Mesenchymal stem cell (in vitro differentiated cells and primary cell): Measurements from ENCODE around the gene SERPINI1.

ENCODE experiments used
- DNase-seq: peaks from one replicate; pipeline ENCODE4 v3.0.0-alpha.2; 2013
- H2AFZ ChIP-seq: one replicate; pipeline ENCODE4 v1.6.1; 2013; ENCODE audit warnings: low read depth, mild to moderate bottlenecking, control low read depth, inconsistent platforms, low read length, moderate library complexity
- H2AK5ac ChIP-seq: 2 replicates; pipeline ENCODE4 v1.6.1; 2013; ENCODE audit warnings: low read length, moderate library complexity, mild to moderate bottlenecking, inconsistent platforms; ENCODE audit not compliant: severe bottlenecking
- H2BK120ac ChIP-seq: one replicate; pipeline ENCODE4 v1.6.1; 2013; ENCODE audit warnings: low read depth, mild to moderate bottlenecking, inconsistent platforms, low read length, moderate library complexity
- H2BK12ac ChIP-seq, 2 experiments: one replicate each; pipeline ENCODE4 v1.6.1; 2013; ENCODE audit warnings: inconsistent platforms in 2 of 2, low read length in 2 of 2, mild to moderate bottlenecking in 2 of 2, moderate library complexity in 2 of 2, control low read depth in 1 of 2
- H2BK15ac ChIP-seq: one replicate; pipeline ENCODE4 v1.6.1; 2013; ENCODE audit warnings: mild to moderate bottlenecking, low read depth, inconsistent platforms; ENCODE audit not compliant: poor library complexity, severe bottlenecking
- H2BK5ac ChIP-seq: 2 replicates; pipeline ENCODE4 v1.6.1; 2013; ENCODE audit warnings: low read depth, mild to moderate bottlenecking, low read length, control low read depth, inconsistent platforms; ENCODE audit not compliant: poor library complexity, severe bottlenecking
- H3K14ac ChIP-seq, 2 experiments: one replicate each; pipeline ENCODE4 v1.6.1; 2013; ENCODE audit warnings: inconsistent platforms in 2 of 2, low read length in 2 of 2, control low read depth in 1 of 2, mild to moderate bottlenecking in 1 of 2, moderate library complexity in 1 of 2
- H3K18ac ChIP-seq, 2 experiments: one replicate each; pipeline ENCODE4 v1.6.1; 2013; ENCODE audit warnings: inconsistent platforms in 2 of 2, low read length in 2 of 2, control low read depth in 1 of 2, low read depth in 1 of 2, mild to moderate bottlenecking in 1 of 2
- H3K23ac ChIP-seq, 2 experiments: one replicate each; pipeline ENCODE4 v1.6.1; 2013; ENCODE audit warnings: inconsistent platforms in 2 of 2, low read length in 2 of 2, mild to moderate bottlenecking in 2 of 2, moderate library complexity in 2 of 2, control low read depth in 1 of 2
- H3K27ac ChIP-seq: 2 replicates; pipeline ENCODE4 v1.5.1; 2013; ENCODE audit warnings: mild to moderate bottlenecking, moderate library complexity, low read length, control low read depth, inconsistent platforms; ENCODE audit not compliant: poor library complexity, severe bottlenecking
- H3K27me3 ChIP-seq, 2 experiments: 2 replicates each; pipeline versions ENCODE4 v1.6.1 to v1.7.0; 2013; ENCODE audit warnings: low read length in 2 of 2, mild to moderate bottlenecking in 2 of 2, moderate library complexity in 2 of 2, control low read depth in 1 of 2, inconsistent platforms in 1 of 2; ENCODE audit not compliant: control insufficient read depth in 1 of 2, insufficient read depth in 1 of 2
- H3K36me3 ChIP-seq, 2 experiments: 2 replicates each; pipeline versions ENCODE4 v1.6.1 to v1.7.0; 2013; ENCODE audit warnings: low read length in 2 of 2, control low read depth in 1 of 2, inconsistent platforms in 1 of 2, low read depth in 1 of 2, mild to moderate bottlenecking in 1 of 2; ENCODE audit not compliant: insufficient read depth in 2 of 2, control insufficient read depth in 1 of 2
- H3K4ac ChIP-seq, 2 experiments: one replicate each; pipeline ENCODE4 v1.6.1; 2013; ENCODE audit warnings: inconsistent platforms in 2 of 2, low read length in 2 of 2, mild to moderate bottlenecking in 2 of 2, moderate library complexity in 2 of 2, control low read depth in 1 of 2, low read depth in 1 of 2
- H3K4me1 ChIP-seq: 2 replicates; pipeline ENCODE4 v1.6.1; 2013; ENCODE audit warnings: low read depth, low read length, control low read depth; ENCODE audit not compliant: control insufficient read depth, insufficient read depth
- H3K4me2 ChIP-seq: 2 replicates; pipeline ENCODE4 v1.6.1; 2013; ENCODE audit warnings: low read length, mild to moderate bottlenecking, inconsistent platforms; ENCODE audit not compliant: poor library complexity, severe bottlenecking
- H3K4me3 ChIP-seq, 2 experiments: 2 replicates each; pipeline versions ENCODE4 v1.5.1 to v1.7.0; 2013; ENCODE audit warnings: low read length in 2 of 2, mild to moderate bottlenecking in 2 of 2, control low read depth in 1 of 2, low read depth in 1 of 2; ENCODE audit not compliant: insufficient read depth in 1 of 2
- H3K79me1 ChIP-seq: replicated peaks from 2 replicates; pipeline ENCODE4 v1.6.1; 2013; ENCODE audit warnings: mild to moderate bottlenecking, control low read depth, low read length, inconsistent platforms; ENCODE audit not compliant: poor library complexity, severe bottlenecking
- H3K9ac ChIP-seq: 2 replicates; pipeline ENCODE4 v1.7.0; 2013; ENCODE audit warnings: mild to moderate bottlenecking, low read length, moderate library complexity
- H3K9me3 ChIP-seq: 2 replicates; pipeline ENCODE4 v1.7.0; 2013; ENCODE audit warnings: mild to moderate bottlenecking, low read length; ENCODE audit not compliant: control insufficient read depth
- H4K8ac ChIP-seq: one replicate; pipeline ENCODE4 v1.6.1; 2013; ENCODE audit warnings: inconsistent platforms, mild to moderate bottlenecking, low read length, moderate library complexity
- H4K91ac ChIP-seq: one replicate; pipeline ENCODE4 v1.6.1; 2013; ENCODE audit warnings: mild to moderate bottlenecking, low read length, inconsistent platforms
- WGBS: methylation state at CpG from one replicate; pipeline ENCODE4 v1.1.7; 2013; ENCODE audit warnings: mixed read lengths; 5-methylcytosine and 5-hydroxymethylcytosine counted together

The SERPINI1 gene

GRCh38 chr3:167808910-167809309 lies 73.4 kb downstream of the SERPINI1 start:
- no peak overlapping the region for H4K91ac ChIP-seq
- H3K4me3 ChIP-seq = no peak overlapping the region
- no peak overlapping the region for H2BK120ac ChIP-seq
- WGBS = no CpG with 5 or more reads among the region's 2 CpGs
- H3K36me3 ChIP-seq = no peaks in the 10 kb centered on the region
- H3K4me1 ChIP-seq = no peaks in the 10 kb centered on the region
- no peak overlapping the region for H4K8ac ChIP-seq
- H3K18ac ChIP-seq = no peak overlapping the region
- no peak overlapping the region for H3K4ac ChIP-seq
- H3K79me1 ChIP-seq = no peaks in the 10 kb centered on the region
- no peak overlapping the region for H2BK15ac ChIP-seq
- H2AK5ac ChIP-seq = no peak overlapping the region
- no peak overlapping the region for H3K27ac ChIP-seq
- no peak overlapping the region for H3K9ac ChIP-seq
- no peak overlapping the region for H3K23ac ChIP-seq
- H2BK5ac ChIP-seq = no peak overlapping the region
- no peaks in the 10 kb centered on the region for H3K27me3 ChIP-seq
- H3K9me3 ChIP-seq = no peaks in the 10 kb centered on the region
- no peak overlapping the region for H2BK12ac ChIP-seq
- no peak overlapping the region for H3K14ac ChIP-seq
- no peak for DNase-seq
- H3K4me2 ChIP-seq = no peak overlapping the region
- H2AFZ ChIP-seq = no peak overlapping the region

GRCh38 chr3:167810236-167810635 lies 74.7 kb downstream of the SERPINI1 start:
- H3K23ac ChIP-seq = no peak overlapping the region
- H2BK120ac ChIP-seq = no peak overlapping the region
- no peak overlapping the region for H4K8ac ChIP-seq
- H2BK15ac ChIP-seq = no peak overlapping the region
- H3K4ac ChIP-seq = no peak overlapping the region
- H2AFZ ChIP-seq = no peak overlapping the region
- no peak overlapping the region for H2BK12ac ChIP-seq
- no peak overlapping the region for H2BK5ac ChIP-seq
- H3K9me3 ChIP-seq = no peaks in the 10 kb centered on the region
- no peak overlapping the region for H4K91ac ChIP-seq
- no peak overlapping the region for H3K9ac ChIP-seq
- H3K79me1 ChIP-seq = no peaks in the 10 kb centered on the region
- H3K36me3 ChIP-seq = no peaks in the 10 kb centered on the region
- H3K27me3 ChIP-seq = no peaks in the 10 kb centered on the region
- H3K4me2 ChIP-seq = no peak overlapping the region
- no peak for DNase-seq
- H3K14ac ChIP-seq = no peak overlapping the region
- H3K4me1 ChIP-seq = no peaks in the 10 kb centered on the region
- no peak overlapping the region for H3K27ac ChIP-seq
- no peak overlapping the region for H3K18ac ChIP-seq
- no peak overlapping the region for H2AK5ac ChIP-seq
- no peak overlapping the region for H3K4me3 ChIP-seq

GRCh38 chr3:167811031-167811430 lies 75.5 kb downstream of the SERPINI1 start:
- Histone ChIP-seq H3K9me3 (no peaks in the 10 kb centered on the region), H3K14ac (no peak overlapping the region), H2BK15ac (no peak overlapping the region), H4K8ac (no peak overlapping the region), H3K79me1 (no peaks in the 10 kb centered on the region), H3K27me3 (no peaks in the 10 kb centered on the region), H3K4me1 (no peaks in the 10 kb centered on the region), H3K23ac (no peak overlapping the region), H3K36me3 (no peaks in the 10 kb centered on the region), H3K4me3 (peak overlapping the region in 1 of 2 experiments; percentile 8), H3K18ac (no peak overlapping the region), H2AFZ (no peak overlapping the region), H3K4me2 (no peak overlapping the region), H2BK5ac (no peak overlapping the region), H4K91ac (no peak overlapping the region), H2BK12ac (no peak overlapping the region), H2BK120ac (no peak overlapping the region), H3K9ac (peak overlapping the region; percentile 32), H3K4ac (no peak overlapping the region), H2AK5ac (no peak overlapping the region), H3K27ac (no peak overlapping the region)
- DNase-seq = no peak

GRCh38 chr3:167813169-167814123 lies 77.9 kb downstream of the SERPINI1 start:
- Histone ChIP-seq H2AK5ac (no peak overlapping the region), H3K27me3 (no peaks in the 10 kb centered on the region), H3K23ac (no peak overlapping the region), H2BK120ac (no peak overlapping the region), H3K4me1 (no peaks in the 10 kb centered on the region), H3K9me3 (no peaks in the 10 kb centered on the region), H4K8ac (no peak overlapping the region), H4K91ac (no peak overlapping the region), H2BK12ac (no peak overlapping the region), H3K4me2 (no peak overlapping the region), H3K4ac (no peak overlapping the region), H3K79me1 (no peaks in the 10 kb centered on the region), H3K9ac (peak overlapping the region; percentile 40), H3K36me3 (no peaks in the 10 kb centered on the region), H2BK5ac (no peak overlapping the region), H3K4me3 (peak overlapping the region in 1 of 2 experiments; percentile 30), H3K27ac (no peak overlapping the region), H2BK15ac (no peak overlapping the region), H3K14ac (no peak overlapping the region), H3K18ac (peak overlapping the region in 1 of 2 experiments; percentile 14), H2AFZ (no peak overlapping the region)
- 68% methylated on average over 4 of the region's 6 CpGs for WGBS
- DNase-seq = no peak
